ENCODE results near the gene RPL35A. TPM values are rescaled to one million over a fixed set of nuclear protein-coding genes. Genes with fewer than 3 reads are reported as not detected.

RPL35A gene
- total and polyA plus RNA-seq, 9 of the 15 experiments (the other 6 are each of a cell fraction or from before 2014, with no cell fraction given) = 1,475 to 2,942 (median 2,367) TPM

GRCh38 chr3:197942956-197943556, 6.9 kb upstream of the RPL35A start (continued):
- TF ChIP-seq NCOR1 (IDR thresholded peaks at IDR 0.05) = no peak
- peak; percentile 50; the same call in 1 of the 2 replicates for TF ChIP-seq GATAD2B (IDR thresholded peaks at IDR 0.05; ENCODE audit: borderline replicate concordance)
- TF ChIP-seq CTCF (IDR thresholded peaks at IDR 0.05 in 2 of 3, conservative IDR thresholded peaks at IDR 0.05 in 1 of 3; ENCODE audit: insufficient read depth in 2 of 3, low read depth in 1 of 3, low read length in 3 of 3) = peak; percentile 61 to 78 (median 75); a peak in 5 of 6 replicates
- no peak for TF ChIP-seq ZNF232 (CRISPR knock-in tag; IDR thresholded peaks at IDR 0.05)
- no peak for TF ChIP-seq MCM7 (IDR thresholded peaks at IDR 0.05)
- TF ChIP-seq MXI1 (IDR thresholded peaks at IDR 0.05; ENCODE audit: low read depth, low read length) = no peak
- TF ChIP-seq EZH2 (IDR thresholded peaks at IDR 0.05; ENCODE audit: borderline replicate concordance, low read depth, low read length) = no peak
- peak; percentile 37; the same call in 1 of the 2 replicates for TF ChIP-seq ZNF121 (CRISPR knock-in tag; conservative IDR thresholded peaks at IDR 0.05)
- TF ChIP-seq RAD21 (CRISPR knock-in tag; conservative IDR thresholded peaks at IDR 0.05 in 1 of 2, IDR thresholded peaks at IDR 0.05 in 1 of 2) = peak; percentile 27 to 57
- peak; percentile 48; the same call in 1 of the 2 replicates for TF ChIP-seq REST (IDR thresholded peaks at IDR 0.05; ENCODE audit: borderline replicate concordance)
- TF ChIP-seq REST (CRISPR knock-in tag; IDR thresholded peaks at IDR 0.05; ENCODE audit: low read depth) = no peak
- peak in 1 of 2 experiments; percentile 19 for TF ChIP-seq NCOA2 (IDR thresholded peaks at IDR 0.05; ENCODE audit: partially characterized antibody in 2 of 2)
- TF ChIP-seq HNRNPUL1 (IDR thresholded peaks at IDR 0.05; ENCODE audit: low read length) = no peak
- TF ChIP-seq FOSL1 (tag; conservative IDR thresholded peaks at IDR 0.05) = 0 out of 2 replicates have a peak, but pooled peaks have one; percentile 22
- no peak for TF ChIP-seq RBM22 (IDR thresholded peaks at IDR 0.05; ENCODE audit: low read depth, low read length, poor library complexity, severe bottlenecking)
- no peak for TF ChIP-seq ZNF165 (CRISPR knock-in tag; IDR thresholded peaks at IDR 0.05; ENCODE audit: borderline replicate concordance)
- no peak for TF ChIP-seq STAT5B (CRISPR knock-in tag; IDR thresholded peaks at IDR 0.05)
- TF ChIP-seq ZFX (CRISPR knock-in tag; IDR thresholded peaks at IDR 0.05) = no peak

Measured in K562 (cell line).